Spleen (tissue), 11 donors: ENCODE measurements around the gene UTP25. TPM values are rescaled to one million over a fixed set of nuclear protein-coding genes. Genes with fewer than 3 reads are reported as not detected.

Source experiments
- DNase-seq: peaks from one replicate; pipeline ENCODE4 v3.0.0-alpha.2; 2020
- H3K27ac ChIP-seq, 8 donors: fragments of 200-600 bp; sonication (generic) in 7 of 8; 1 replicate in 4 of 8; 2 replicates in 4 of 8; pipeline versions ENCODE4 v1.5.0 to v1.8.0; 2016 to 2021; ENCODE audit warnings: inconsistent platforms in 4 of 8, mild to moderate bottlenecking in 4 of 8, moderate library complexity in 1 of 8
- H3K27me3 ChIP-seq, 7 donors: fragments of 200-600 bp; sonication (generic) in 6 of 7; replicated peaks in 1 of 7; 1 replicate in 4 of 7; 2 replicates in 3 of 7; pipeline versions ENCODE4 v1.5.0 to v1.8.0; 2016 to 2021; ENCODE audit warnings: inconsistent platforms in 3 of 7, mild to moderate bottlenecking in 1 of 7
- H3K36me3 ChIP-seq, 6 donors: fragments of 200-600 bp; sonication (generic) in 5 of 6; 1 replicate in 4 of 6; 2 replicates in 2 of 6; pipeline versions ENCODE4 v1.5.0 to v1.8.0; 2016 to 2021; ENCODE audit warnings: inconsistent platforms in 2 of 6
- H3K4me1 ChIP-seq, 6 donors: fragments of 200-600 bp; sonication (generic) in 5 of 6; 1 replicate in 3 of 6; 2 replicates in 3 of 6; pipeline versions ENCODE4 v1.5.0 to v1.8.0; 2016 to 2021; ENCODE audit warnings: inconsistent platforms in 3 of 6
- H3K4me3 ChIP-seq, 8 donors: fragments of 200-600 bp; sonication (generic) in 7 of 8; 1 replicate in 4 of 8; 2 replicates in 4 of 8; pipeline versions ENCODE4 v1.5.0 to v1.8.0; 2016 to 2021; ENCODE audit warnings: inconsistent platforms in 4 of 8, mild to moderate bottlenecking in 4 of 8, moderate library complexity in 2 of 8
- H3K9me3 ChIP-seq, 8 donors: fragments of 200-600 bp; sonication (generic) in 7 of 8; 1 replicate in 4 of 8; 2 replicates in 4 of 8; pipeline versions ENCODE4 v1.5.0 to v1.8.0; 2016 to 2021; ENCODE audit warnings: inconsistent platforms in 4 of 8
- CTCF ChIP-seq, 11 experiments: fragments of 200-600 bp in 7 of 11; fragments of 450-650 bp in 4 of 11; sonication (generic) in 4 of 11; IDR thresholded peaks in 8 of 11; conservative IDR thresholded peaks in 3 of 11; 1 replicate in 7 of 11; 2 replicates in 4 of 11; pipeline versions ENCODE4 v1.4.0 to v1.8.0; 2016 to 2021; ENCODE audit warnings: antibody characterized with exemption in 11 of 11, inconsistent platforms in 4 of 11, mild to moderate bottlenecking in 1 of 11
- POLR2A ChIP-seq, 3 donors: fragments of 450-650 bp; IDR thresholded peaks; one replicate each; pipeline ENCODE4 v1.5.1; 2017; ENCODE audit warnings: antibody characterized with exemption in 3 of 3, mild to moderate bottlenecking in 1 of 3
- POLR2AphosphoS5 ChIP-seq, 3 donors: sonication (generic); formaldehyde crosslinking; IDR thresholded peaks; one replicate each; pipeline ENCODE4 v1.5.1; 2017; ENCODE audit warnings: antibody characterized with exemption in 3 of 3
- WGBS, 5 donors: extraction: QIAGEN DNeasy Blood & Tissue Kit in 3 of 5; methylation state at CpG; one replicate each; pipeline versions ENCODE4 v1.1.5 to v1.1.7; 2013 to 2018; 5-methylcytosine and 5-hydroxymethylcytosine counted together
- intact Hi-C: fragments of 100-400 bp; cut with DNase I; formaldehyde crosslinking; loops from one replicate; pipeline ENCODE4 v1.15.0; 2023; ENCODE audit warnings: low total_unique reads
- polyA plus RNA-seq, 3 donors: library from polyadenylated mRNA; stranded (reverse); fragments of 200-250 nt; gene quantifications; one replicate each; pipeline ENCODE4 v1.2.1, GENCODE V29; 2013
- total RNA-seq, 7 donors: library from RNA; depleted of rRNA in 3 of 7; stranded (reverse); fragments of >200 nt in 3 of 7; fragmentation: NEBNext Ultra II Directional in 4 of 7; extraction: Animal tissue kit (Norgen Biotek cat#: 25700) in 4 of 7; gene quantifications; one replicate each; pipeline versions ENCODE4 v1.1.0 to v1.2.1, GENCODE V29; 2016 to 2021
- donor health status: healthy with polysubstance abuse.
- donor health status: DM: no; HTN: no; CAD: no; lungs with moderate emphysema.
- donor health status: DM: no; HTN: no; CAD: no.
- donor health status: Bipolar disorder and iron deficiency.
- donor health status: healthy.
- donor health status: DM: no; HTN: no; CAD: no.
- donor health status: DM: yes; HTN: yes; CAD: no.

The UTP25 gene
- total and polyA plus RNA-seq, 10 donors, result 1.8 to 13.4 (median 9.1) TPM

DNA sequence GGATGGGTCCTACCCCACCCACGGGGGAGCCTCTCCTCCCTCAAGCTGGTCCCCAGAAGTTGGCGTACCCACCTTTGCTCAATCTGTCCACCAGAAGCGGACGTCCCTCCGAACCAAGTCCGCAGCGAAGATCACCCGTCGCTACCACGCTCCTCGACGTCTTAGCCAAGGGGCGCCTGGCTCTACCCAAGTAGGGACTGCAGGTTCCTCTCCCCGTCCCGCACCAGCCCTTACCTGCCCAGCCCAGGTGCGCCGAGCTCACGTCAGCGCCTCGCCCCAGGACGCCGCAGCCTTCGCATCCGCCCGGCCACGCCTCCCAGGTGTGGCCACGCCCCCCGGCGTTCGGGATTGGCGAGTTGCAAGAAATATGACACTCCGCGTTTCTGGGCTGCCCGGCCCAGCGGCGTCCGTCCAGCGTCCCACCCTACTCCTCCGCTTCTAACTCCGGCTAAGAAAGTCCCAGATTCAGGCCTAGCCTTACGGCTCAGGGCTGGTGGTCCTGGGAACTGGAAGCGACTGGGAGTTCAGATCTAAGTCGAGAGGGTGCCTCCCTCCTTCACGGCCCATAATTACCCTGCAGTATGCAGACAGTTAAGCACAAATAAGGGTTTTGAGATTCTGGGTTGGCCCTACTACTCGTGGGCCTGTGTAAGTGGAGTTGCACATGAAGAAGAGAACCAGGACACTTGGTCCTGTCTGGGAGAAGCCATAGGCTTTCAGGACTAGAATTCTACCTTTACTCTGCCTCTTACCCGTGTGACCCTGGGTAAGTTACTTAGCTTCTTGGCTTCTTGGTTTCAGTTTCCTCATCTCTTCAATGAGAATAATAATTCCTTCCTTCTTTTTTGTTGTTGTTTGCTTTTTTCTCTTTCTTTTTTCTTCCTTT, 21.7 kb upstream of the UTP25 start, which contains the start of gene IRF6:
IRF6 (minus strand) TSS at position 268 of the 886 bp plus-strand sequence. CDS start 4,729 bp downstream, outside the sequence.
- intact Hi-C loops, result no loop called here

GRCh38 chr1:209807509-209807908, 20.3 kb upstream of the UTP25 start:
- Histone ChIP-seq H3K27ac (no peak overlapping the region), H3K36me3 (no peaks in the 10 kb centered on the region), H3K27me3 (peaks cover 0 to 16% (median 0%) of the 10 kb centered on the region in 7 donors), H3K4me1 (peaks cover 0 to 19% (median 13%) of the 10 kb centered on the region in 6 donors), H3K4me3 (no peak overlapping the region), H3K9me3 (no peaks in the 10 kb centered on the region)
- 77 to 89% (median 83%) methylated on average over 4 of the region's 4 CpGs for WGBS, 5 donors
- no peak for DNase-seq
- intact Hi-C loops, result no loop called here
- TF ChIP-seq POLR2A (IDR thresholded peaks at IDR 0.05) (no peak), POLR2AphosphoS5 (IDR thresholded peaks at IDR 0.05) (no peak), CTCF (IDR thresholded peaks at IDR 0.05 in 8 of 11, conservative IDR thresholded peaks at IDR 0.05 in 3 of 11) (no peak)

More for the DNA sequence above, 21.7 kb upstream of the UTP25 start, which contains the start of gene IRF6:
- H3K36me3 ChIP-seq, result no peaks in the 10 kb centered on the region
- WGBS, 5 donors, result 7 to 19% (median 9%) methylated on average over 5 to 46 of the region's 46 CpGs
- peaks cover 0 to 19% (median 13%) of the 10 kb centered on the region in 6 donors for H3K4me1 ChIP-seq
- H3K27ac ChIP-seq, result peak within 1 kb of the TSS in 7 of 8 donors; percentile 44 to 84 (median 67)
- TF ChIP-seq POLR2A (IDR thresholded peaks at IDR 0.05), result no peak
- TF ChIP-seq CTCF (IDR thresholded peaks at IDR 0.05 in 8 of 11, conservative IDR thresholded peaks at IDR 0.05 in 3 of 11), result no peak
- peak; percentile 59 to 77 (median 70) for TF ChIP-seq POLR2AphosphoS5 (IDR thresholded peaks at IDR 0.05)
- peak within 1 kb of the TSS; percentile 37 to 74 (median 48) for H3K4me3 ChIP-seq
- peak; percentile 95 for DNase-seq
- no peaks in the 10 kb centered on the region for H3K9me3 ChIP-seq
- peaks cover 0 to 16% (median 0%) of the 10 kb centered on the region in 7 donors for H3K27me3 ChIP-seq

DNA sequence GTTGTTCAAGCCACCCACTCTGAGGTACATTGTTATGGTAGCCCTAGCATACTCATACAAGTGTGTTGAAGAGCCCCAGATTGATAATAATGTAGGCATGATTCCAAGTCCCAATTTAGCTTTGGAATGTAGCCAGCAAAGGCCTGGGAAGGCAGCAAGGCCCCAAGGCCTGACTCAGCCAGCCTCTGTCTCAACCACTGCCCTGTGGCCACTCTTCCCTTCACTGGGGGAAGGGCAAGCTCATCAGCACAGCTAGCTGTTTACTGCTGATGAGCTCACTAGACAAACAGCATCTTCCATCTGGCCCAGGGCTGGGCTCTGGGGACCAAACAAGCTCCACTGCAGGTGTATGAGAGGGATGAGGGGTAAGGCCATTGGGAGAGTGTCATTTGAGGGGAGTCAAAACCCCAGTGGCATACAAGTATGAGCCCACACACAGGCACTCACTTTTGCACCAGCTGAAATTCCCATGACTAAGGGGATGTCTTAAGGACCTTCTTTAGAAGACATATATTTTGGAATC, 19.7 kb upstream of the UTP25 start:
- intact Hi-C loops, result no loop called here
- peaks cover 0 to 19% (median 13%) of the 10 kb centered on the region in 6 donors for H3K4me1 ChIP-seq
- TF ChIP-seq POLR2A (IDR thresholded peaks at IDR 0.05), result no peak
- no peak for TF ChIP-seq CTCF (IDR thresholded peaks at IDR 0.05 in 8 of 11, conservative IDR thresholded peaks at IDR 0.05 in 3 of 11)
- TF ChIP-seq POLR2AphosphoS5 (IDR thresholded peaks at IDR 0.05), result no peak
- H3K27ac ChIP-seq, result no peak overlapping the region
- no peaks in the 10 kb centered on the region for H3K36me3 ChIP-seq
- no peak for DNase-seq
- H3K4me3 ChIP-seq, result no peak overlapping the region
- H3K9me3 ChIP-seq, result no peaks in the 10 kb centered on the region
- peaks cover 0 to 16% (median 0%) of the 10 kb centered on the region in 7 donors for H3K27me3 ChIP-seq

- H3K36me3 ChIP-seq, result no peaks in the 10 kb centered on the region
- WGBS, 5 donors, result 85 to 96% (median 88%) methylated on average over 4 of the region's 4 CpGs
- TF ChIP-seq CTCF (IDR thresholded peaks at IDR 0.05 in 8 of 11, conservative IDR thresholded peaks at IDR 0.05 in 3 of 11) (no peak), POLR2AphosphoS5 (IDR thresholded peaks at IDR 0.05) (no peak), POLR2A (IDR thresholded peaks at IDR 0.05) (no peak)
- H3K27me3 ChIP-seq, result peaks cover 0 to 11% (median 0%) of the 10 kb centered on the region in 7 donors
- no peak overlapping the region for H3K27ac ChIP-seq
- no peaks in the 10 kb centered on the region for H3K9me3 ChIP-seq
- H3K4me3 ChIP-seq, result no peak overlapping the region
- DNase-seq, result no peak
- H3K4me1 ChIP-seq, result peaks cover 0 to 19% (median 13%) of the 10 kb centered on the region in 6 donors
- intact Hi-C loops, result no loop called here
Observed at GRCh38 chr1:209809611-209810010, 18.2 kb upstream of the UTP25 start.
